HG02870 (cell line): ENCODE results near the gene RABGEF1.
"Not testable (repeated sequence)": the region's sequence is repeated elsewhere in the genome, so short reads cannot be mapped to it uniquely, and the experiment has no call there.

Experiments used
- ATAC-seq: cut with Tn5 transposase; IDR thresholded peaks from one replicate; pipeline ENCODE4 v1.9.1; 2021; ENCODE audit warnings: mild to moderate bottlenecking, moderate library complexity; ENCODE audit not compliant: unreplicated experiment

The RABGEF1 gene

DNA sequence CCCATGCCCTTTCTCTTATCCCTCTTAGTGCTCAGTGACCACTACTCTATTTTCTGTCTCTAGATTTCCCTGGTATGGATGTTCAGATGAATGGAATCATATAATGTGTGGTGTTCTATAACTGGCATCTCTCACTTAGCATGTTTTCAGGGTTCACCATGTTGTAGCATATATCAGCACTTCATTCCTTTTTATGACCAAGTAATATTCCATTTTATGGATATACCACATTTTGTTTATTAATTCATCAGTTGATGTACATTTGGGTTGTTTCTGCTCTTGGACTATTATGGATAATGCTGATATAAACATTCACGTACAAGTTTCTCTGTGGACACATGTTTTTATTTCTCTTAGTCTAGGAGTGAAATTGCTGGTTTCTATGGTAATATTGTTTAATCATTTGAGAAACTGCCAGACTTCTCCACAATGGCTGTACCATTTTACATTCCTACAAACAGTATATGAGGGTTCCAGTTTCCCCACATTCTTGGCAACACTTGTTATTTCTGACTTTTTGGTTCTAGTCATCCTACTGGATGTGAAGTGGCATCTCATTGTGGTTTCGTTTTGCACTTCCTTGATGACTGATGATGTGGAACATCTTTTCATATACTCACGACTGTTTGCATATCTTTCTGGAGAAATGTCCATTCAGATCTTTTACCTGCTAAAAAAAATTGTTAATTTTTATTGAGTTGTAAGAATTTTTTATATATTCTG, 23.3 kb downstream of the RABGEF1 start:
- not testable (repeated sequence) for ATAC-seq

DNA sequence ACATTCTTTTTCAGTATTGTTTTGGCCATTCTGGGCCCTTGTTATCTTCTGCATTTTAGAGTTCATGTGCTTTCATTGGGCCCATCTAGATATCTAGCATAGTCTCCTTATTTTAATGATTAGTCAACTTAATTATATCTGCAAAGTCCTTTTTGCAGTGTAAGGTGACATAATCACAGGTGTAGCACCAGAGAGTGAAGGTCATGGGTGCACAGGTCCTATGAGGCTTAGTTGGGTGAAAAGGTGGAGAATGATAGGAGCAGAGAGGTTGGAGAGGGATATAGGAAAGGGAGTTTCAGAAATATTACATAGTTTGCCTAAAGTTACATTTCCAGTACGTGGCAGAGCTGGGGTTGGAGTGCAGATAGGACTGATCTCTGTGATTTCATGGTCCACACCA, 24.4 kb downstream of the RABGEF1 start:
- ATAC-seq, result not testable (repeated sequence)

DNA sequence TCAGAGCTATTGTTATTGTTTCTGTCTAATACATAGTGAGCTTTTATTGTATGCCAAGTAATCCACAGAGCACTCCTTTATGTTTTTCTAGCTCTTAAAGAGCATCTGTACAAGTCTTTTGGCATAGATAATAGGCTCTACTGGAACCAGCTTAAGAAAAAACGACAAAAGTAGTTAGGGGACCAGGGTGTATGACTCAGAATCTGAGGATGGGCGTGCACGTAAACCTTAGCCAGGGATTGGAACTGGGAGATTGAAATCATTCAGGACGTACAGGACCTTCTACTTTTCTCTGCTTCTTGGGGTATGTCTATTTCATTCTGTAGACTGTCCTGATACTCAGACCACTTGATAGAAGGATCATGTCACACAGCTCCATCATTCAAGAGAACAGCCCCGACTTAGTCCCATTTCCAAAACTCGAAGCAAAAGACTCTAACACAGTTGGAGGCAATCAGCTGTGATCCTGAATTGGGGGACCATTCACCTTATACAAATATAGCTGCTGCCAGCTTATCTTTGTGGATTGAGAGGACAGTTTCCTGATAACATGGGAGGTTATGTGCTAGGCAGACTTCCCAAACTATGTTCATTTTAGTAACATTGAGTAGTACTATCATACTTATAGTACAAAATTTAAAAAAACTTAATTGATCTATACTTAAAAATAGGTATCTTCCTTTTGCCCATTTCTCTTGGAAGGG, 24.9 kb downstream of the RABGEF1 start:
- ATAC-seq, result not testable (repeated sequence)

DNA sequence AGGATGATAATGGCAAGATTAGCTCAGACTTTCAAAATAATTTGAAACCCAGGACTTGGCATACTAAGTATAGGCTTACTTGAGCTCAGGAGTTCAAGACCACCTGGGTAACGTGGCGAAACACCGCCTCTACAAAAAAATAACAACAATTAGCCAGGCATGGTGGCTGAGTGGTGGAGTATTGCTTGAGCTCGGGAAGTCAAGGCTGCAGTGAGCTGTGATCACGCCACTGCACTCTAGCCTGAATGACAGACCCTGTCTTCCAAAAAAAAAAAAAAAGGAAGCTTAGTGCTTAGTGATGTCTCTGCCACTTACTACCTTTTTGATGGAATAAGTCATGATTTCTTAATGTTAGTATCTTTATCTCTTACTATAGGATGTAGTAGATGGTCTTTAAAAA, 25.5 kb downstream of the RABGEF1 start:
- no peak for ATAC-seq

DNA sequence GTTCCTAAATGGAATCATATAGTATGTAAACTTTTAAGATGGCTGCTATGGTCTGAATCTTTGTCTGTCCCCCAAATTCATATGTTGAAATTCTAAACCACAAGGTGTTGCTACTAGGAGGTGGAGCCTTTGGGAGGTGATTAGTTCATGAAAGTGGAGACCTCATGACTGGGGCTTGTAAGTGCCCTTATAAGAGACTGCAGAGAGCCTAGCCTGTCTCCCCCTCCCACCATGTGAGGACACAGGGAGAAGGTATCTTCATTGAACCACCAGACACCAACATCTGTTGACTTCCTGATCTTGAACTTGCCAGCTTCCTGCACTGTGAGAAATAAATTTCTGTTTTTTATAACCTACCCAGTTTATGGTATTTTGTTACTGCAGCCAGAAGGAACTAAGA, 27.0 kb downstream of the RABGEF1 start:
- ATAC-seq, result not testable (repeated sequence)

DNA sequence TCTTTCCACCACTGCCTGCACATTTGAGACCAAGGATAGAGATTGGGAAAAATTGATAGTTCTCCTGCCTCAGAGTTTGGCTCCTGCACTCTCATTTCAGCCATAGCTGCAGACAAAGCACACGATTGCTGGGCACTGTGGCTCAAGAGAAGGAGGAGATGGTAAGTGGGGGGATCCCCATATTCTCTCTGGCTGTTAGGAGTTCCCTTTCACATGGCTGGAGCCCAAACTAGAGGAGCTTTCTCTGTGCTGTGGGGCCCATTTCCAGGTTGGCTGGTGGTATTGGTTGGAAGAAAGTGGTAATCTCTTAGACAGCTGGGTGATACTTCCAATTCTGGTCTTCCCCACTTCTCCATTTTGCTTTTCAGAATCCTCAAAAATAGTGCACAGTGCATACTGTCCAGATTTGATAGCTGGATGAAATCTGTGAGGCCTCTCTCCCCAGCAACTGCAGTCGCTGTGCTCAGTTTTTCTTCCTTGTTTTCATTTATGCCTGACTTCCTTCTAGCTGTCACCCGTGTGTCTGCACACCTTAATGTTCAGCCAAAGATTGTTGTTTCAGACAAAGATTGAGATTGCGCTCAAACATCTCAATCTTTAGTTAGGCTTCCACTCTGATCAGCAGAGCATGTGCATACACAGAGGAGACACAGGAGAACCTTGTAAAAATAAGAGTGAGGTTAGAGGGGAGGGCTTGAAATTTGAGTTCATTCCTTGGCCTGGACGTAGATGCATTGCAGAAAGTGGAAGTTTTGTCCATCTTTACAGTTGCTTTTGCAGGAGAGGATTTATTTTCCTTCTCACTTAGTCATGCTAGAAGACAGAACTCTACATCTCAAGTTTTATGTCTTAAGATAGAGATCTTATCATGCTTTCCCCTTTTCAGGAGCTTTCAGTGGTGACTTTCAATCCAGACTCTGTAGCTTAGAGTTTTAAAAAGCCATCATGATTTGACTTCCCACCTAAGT, 28.6 kb downstream of the RABGEF1 start:
- no peak for ATAC-seq

DNA sequence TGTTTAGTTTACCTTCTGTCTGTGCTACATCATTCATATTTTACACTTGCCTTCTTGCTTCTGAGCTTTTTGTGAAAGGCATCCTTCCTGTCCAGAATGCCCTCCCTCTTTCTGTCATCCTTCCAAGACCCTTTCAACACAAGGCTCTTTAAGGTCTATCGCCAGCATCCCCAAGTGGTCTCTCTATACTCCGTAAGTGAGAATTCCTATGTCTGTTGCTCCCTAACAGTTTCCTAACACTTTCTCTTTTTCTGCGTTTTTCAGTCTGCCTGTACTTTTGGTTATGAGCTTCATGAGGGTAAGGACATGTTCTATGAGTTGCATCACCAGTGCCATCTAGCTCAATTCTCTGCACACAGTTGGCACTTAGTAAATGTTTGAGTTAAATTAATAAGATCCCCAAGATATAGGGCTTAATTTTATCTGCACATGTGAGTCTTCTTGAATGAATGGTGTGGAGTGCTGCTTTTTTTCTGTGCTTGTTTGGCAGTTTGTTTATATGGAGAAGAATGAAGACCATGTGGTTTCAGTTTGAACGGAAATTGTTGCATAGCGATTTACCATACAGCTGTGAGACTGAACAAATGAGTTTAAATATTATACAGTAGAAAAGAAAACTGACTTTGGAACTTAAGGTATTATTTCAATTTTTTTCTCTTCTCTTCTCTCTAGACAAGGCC, 29.4 kb downstream of the RABGEF1 start:
- ATAC-seq, result no peak

DNA sequence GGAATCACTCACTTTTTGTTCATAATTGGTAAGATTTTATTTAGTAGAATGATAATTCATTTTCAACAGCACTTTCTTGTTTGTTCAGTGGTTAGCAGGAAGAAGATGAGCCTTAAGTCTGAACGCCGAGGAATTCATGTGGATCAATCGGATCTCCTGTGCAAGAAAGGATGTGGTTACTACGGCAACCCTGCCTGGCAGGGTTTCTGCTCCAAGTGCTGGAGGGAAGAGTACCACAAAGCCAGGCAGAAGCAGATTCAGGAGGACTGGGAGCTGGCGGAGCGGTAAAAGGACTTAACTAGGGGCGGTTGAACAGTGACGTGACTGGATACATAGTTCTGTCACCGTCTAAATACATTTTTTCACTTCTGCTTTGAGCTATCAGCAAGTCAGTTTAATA, 31.3 kb downstream of the RABGEF1 start:
- no peak for ATAC-seq

DNA sequence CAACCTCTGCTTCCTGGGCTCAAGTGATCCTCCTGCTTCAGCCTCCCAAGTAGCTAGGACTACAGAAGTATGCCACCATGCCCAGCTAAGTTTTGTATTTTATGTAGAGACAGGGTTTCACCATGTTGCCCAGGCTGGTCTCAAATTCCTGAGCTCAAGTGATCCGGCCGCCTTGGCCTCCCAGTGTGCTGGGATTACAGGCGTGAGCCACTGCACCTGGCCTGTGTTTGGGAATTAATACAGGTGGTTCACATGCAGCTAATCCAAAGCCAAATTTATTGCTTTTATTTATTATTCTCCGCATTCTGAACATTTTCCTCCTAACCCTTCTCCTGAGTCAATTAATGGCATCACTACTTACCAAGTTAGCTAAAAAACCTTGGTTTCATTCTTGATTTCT, 33.2 kb downstream of the RABGEF1 start:
- not testable (repeated sequence) for ATAC-seq

DNA sequence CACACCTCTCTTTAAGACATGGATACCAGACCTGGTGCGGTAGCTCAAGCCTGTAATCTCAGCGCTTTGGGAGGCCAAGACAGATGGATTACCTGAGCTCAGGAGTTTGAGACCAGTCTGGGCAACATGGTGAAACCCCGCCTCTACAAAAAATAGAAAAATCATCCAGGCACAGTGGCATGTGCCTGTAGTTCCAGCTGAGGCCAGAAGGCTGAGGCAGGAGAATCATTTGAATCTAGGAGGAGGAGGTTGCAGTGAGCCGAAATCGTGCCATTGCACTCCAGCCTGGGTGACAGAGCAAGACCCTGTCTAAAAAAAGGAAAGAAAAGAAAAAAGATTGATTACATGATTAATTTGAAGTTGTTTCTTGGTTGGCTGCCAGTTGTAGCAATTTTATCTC, 35.9 kb downstream of the RABGEF1 start:
- not testable (repeated sequence) for ATAC-seq

DNA sequence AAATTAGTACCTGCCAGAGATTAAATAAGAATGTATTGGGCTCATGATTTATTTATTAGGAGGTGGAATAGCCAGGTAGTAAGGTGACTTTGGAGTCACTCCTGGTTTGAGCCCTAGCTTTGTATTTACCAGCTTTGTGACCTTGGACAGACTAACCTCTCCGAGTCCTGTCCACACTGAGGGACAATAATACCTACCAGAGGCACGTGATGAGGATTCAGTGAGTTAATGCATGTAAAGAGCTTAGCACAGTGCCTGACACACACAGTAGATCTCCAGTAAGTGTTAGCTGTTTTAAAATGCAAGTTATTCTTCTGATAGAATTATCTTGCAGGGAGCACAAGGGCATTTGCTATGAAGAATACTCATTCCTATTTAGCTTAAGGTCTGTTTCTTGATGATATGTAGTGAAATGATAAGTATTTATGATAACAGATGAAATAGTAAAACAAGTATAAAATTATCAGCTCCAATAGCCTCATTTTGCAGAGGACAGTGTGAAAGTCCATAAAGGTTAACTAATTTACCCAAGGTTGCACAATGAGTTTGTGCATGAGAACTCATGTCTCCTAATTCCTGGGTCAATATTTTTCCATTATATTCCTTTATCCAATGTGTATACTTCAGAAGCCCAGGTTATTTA, 36.4 kb downstream of the RABGEF1 start:
- ATAC-seq, result no peak

DNA sequence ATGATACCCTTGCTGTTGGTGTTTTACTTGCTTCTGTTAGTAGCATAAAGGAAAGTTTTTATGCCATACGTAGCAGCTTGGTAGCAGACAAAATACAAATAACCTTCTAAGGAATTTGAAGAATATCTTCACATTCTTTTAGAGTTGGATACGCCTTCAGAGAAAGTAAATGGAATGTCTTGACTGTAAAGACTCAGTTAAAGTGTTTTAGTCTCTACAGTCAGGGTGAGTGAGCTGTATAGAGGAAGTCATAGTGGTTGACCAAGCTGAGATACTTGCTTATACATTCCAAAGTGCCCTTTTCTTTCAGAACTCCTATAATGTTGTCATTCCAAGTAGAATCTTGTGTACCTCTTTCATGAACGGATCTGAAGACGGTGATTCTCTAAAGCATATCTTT, 37.7 kb downstream of the RABGEF1 start:
- no peak for ATAC-seq

DNA sequence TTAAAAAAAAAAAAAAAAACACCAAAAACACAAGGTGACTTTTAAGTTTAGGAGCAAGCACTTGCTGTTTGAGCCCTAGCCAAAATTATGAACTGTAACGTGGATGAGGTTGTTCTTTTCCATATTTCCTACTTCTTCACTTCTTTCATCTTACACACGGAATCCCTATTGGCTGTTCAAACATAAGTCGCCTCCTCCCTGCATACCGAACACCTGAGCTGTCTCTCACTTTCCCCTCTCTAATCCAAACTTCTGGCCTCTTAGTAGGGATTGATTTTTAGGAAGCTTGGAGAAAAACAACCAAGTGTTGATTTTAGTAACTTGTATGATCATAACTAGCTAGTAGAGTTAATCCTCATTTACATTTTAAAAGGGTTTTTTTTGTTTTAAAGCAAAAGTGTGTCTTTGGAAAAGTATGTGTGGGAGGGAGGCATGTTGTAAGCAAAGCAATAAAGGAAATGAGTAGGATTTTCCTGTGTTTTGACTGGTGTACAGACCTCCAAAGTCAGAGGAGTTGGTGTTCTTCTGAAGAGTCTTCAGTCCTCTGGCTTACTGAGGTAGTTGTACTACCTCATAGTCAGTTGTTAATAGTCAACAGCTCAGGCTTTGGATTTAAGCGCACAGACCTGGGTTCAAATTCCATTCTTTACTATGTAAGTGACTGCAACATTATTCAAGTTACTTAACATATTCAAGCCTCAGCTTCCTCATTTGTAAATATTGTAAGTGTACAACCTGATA, 39.3 kb downstream of the RABGEF1 start:
- no peak for ATAC-seq

DNA sequence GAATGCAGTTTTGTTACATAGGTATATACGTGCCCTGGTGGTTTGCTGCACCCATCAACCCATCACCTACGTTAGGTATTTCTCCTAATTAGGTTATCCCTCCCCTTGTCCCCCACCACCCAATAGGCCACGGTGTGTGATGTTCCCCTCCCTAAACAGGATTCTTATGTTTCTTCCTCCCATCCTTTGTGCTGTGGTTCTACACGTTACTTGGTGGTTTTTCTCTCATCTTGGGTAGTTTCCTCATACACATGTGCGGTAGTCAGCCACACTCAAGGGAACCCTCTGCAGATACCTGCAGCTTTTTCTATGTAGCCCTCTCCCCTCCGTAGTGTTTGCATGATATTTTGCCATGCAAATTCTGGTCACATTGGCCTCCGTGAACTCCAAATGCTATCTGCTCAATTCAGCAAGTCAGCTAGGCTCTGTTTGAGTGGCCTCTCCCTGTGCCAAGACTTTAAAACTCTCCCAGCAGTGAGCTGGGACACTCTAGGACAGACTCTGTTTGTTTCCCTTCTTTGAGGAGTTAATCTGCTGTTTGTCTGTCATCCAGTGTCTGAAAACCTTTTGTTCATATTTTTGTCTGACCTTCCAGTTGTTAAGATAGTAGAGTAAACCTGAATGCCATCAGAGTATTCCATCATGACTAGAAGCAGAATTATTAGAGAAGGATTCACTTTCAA, 41.0 kb downstream of the RABGEF1 start:
- ATAC-seq, result no peak

DNA sequence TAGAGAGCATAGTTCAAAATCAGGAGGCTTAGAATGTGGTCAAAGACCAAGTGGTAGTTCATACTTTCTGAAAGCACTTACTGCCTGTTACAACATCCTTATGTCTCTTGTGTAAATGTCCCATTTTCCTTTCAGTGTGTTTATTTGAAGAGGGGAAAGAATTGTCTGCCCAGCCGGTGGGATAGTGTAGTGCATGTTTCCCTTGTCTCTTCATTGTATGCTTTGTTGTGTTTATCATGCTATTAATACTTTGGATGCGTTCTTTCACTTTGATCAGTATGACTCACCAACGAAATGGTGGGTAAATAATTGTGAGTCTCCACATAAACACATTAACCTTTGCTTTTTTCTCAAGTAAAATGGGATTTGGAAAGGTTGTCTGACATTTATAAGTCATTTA, 42.3 kb downstream of the RABGEF1 start:
- not testable (repeated sequence) for ATAC-seq

DNA sequence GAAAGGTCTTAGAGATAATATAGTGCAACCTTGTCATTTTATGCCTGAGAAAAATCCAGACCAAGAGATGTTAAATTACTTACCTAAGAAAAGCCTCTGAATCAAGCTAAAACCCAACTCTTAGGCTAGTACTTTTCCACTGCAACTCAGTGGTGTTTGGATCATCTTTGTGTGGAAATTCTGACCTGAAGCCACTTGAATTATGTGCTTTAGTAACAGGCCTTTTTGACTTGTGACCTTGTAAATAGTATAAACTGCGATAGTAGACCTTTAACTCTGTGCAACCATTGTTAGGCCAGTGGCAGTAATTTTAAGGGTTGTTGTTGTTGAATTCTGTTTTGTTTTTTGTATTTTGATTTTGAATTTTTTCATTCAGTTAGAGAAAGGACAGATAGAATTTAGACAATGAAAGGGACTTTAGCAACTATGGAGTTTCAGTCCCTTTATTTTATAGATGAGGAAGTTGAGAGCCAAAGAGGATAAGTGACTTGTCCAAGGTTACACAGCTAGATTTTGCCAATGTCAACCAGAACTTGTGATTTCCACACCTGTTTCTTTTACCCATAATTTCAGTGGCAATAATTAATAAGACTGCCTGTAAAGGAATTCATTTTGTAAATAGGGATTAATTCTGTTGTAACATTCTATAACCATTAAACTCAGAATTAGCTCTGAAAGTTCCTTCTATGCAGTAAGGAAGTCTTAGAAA, 43.5 kb downstream of the RABGEF1 start:
- not testable (repeated sequence) for ATAC-seq

DNA sequence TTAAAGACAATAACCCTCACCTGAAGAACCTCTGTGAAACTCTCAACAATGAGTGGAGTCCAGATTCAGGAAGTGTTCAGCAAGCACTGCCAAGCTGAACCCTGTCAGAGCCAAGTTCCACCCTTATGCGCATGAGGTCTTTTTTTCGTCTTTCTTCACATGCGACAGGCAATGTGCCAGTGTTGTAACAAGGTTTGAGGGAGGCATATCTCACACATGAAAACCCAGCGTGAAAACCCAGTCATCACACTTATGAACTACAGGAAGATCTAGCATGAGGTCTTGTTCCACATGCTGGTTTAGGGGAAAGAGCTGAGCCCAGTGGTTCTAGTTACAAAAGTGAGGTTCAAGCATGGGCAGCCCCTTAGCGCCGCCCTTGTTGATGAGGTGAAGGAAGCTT, 49.7 kb downstream of the RABGEF1 start:
- ATAC-seq, result no peak

DNA sequence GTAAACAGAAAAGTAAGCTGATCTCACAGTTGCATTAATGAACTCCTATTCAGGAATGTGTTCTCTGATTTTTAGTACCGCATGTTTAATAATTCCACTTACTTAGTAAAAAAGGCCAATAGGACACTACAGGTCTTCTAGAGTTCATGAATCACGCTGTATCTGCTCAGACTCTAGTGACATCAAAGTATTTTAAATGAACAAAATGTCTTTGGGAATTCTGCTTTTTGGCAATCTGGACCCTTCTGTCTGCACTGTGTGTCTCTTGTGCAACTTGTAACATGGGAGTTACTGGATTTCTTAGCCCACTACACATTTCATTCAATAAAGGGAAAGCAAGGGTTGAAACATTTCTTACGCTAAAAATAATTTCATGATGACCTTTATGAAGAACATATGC, 50.2 kb downstream of the RABGEF1 start:
- ATAC-seq, result no peak
